Kidney (tissue), 14 donors: ENCODE measurements around the gene E2F7. TPM values are rescaled to one million over a fixed set of nuclear protein-coding genes. Genes with fewer than 3 reads are reported as not detected.

Experiments
- DNase-seq, 5 donors: peaks; one replicate each; pipeline ENCODE4 v3.0.0-alpha.2; 2013 to 2020
- FAIRE-seq: peaks from 2 replicates; lab custom pipeline; 2012; peaks lifted over from hg19 to GRCh38; lab: Jason Lieb, UNC
- H3K27ac ChIP-seq, 2 donors: one replicate each; pipeline ENCODE4 v1.7.0; 2013; ENCODE audit warnings: low read depth in 2 of 2, low read length in 2 of 2, inconsistent platforms in 1 of 2
- H3K27me3 ChIP-seq: one replicate; pipeline ENCODE4 v1.7.1; 2013; ENCODE audit warnings: low read length, inconsistent platforms; ENCODE audit not compliant: control insufficient read depth, insufficient read depth
- H3K36me3 ChIP-seq, 3 donors: one replicate each; pipeline versions ENCODE4 v1.7.0 to v1.7.1; 2013; ENCODE audit warnings: low read length in 3 of 3, control low read depth in 1 of 3, inconsistent platforms in 1 of 3; ENCODE audit not compliant: insufficient read depth in 3 of 3, control insufficient read depth in 2 of 3
- H3K4me1 ChIP-seq, 3 donors: one replicate each; pipeline versions ENCODE4 v1.7.0 to v1.7.1; 2013; ENCODE audit warnings: low read length in 3 of 3, inconsistent platforms in 1 of 3, low read depth in 1 of 3; ENCODE audit not compliant: control insufficient read depth in 2 of 3, insufficient read depth in 2 of 3
- H3K4me3 ChIP-seq, 3 donors: one replicate each; pipeline versions ENCODE4 v1.7.0 to v1.8.1; 2013; ENCODE audit warnings: low read length in 3 of 3, control low read depth in 1 of 3, inconsistent platforms in 1 of 3
- H3K9ac ChIP-seq, 3 donors: one replicate each; pipeline versions ENCODE4 v1.7.0 to v1.7.1; 2013; ENCODE audit warnings: low read length in 3 of 3, control low read depth in 1 of 3, inconsistent platforms in 1 of 3
- H3K9me3 ChIP-seq, 3 donors: one replicate each; pipeline versions ENCODE4 v1.7.0 to v1.7.1; 2013; ENCODE audit warnings: low read length in 3 of 3, control low read depth in 1 of 3, inconsistent platforms in 1 of 3; ENCODE audit not compliant: control insufficient read depth in 2 of 3, insufficient read depth in 1 of 3
- CTCF ChIP-seq: IDR thresholded peaks from 3 replicates; pipeline ENCODE4 v1.5.1; 2012; ENCODE audit warnings: mild to moderate bottlenecking, moderate library complexity, borderline replicate concordance; ENCODE audit not compliant: insufficient read depth; ENCODE audit errors: extremely low read depth
- intact Hi-C: fragments of 100-400 bp; cut with DNase I; formaldehyde crosslinking; loops from one replicate; pipeline ENCODE4 v1.11.1; 2022
- polyA plus RNA-seq: library from polyadenylated mRNA; stranded (reverse); fragments of 350-450 nt; fragmentation: Illumina TruSeq; extraction: RNeasy Lipid Tissue Mini Kit (QIAGEN cat#74804); gene quantifications from one replicate; pipeline ENCODE4 v1.2.3, GENCODE V29; 2014; ENCODE audit warnings: low read depth, low replicate concordance; ENCODE audit not compliant: insufficient read depth
- total RNA-seq: library from RNA; stranded (reverse); fragmentation: NEBNext Ultra II Directional; extraction: Animal tissue kit (Norgen Biotek cat#: 25700); gene quantifications from one replicate; pipeline ENCODE4 v1.2.1, GENCODE V29; 2021
- donor health status: control.
- donor health status: control.
- donor health status: control.
- donor health status: control.
- donor health status: control.
- donor health status: DM: yes; HTN: yes; CAD: no.
- donor health status: Normal renal cell carcinoma (clear cell type).

Gene E2F7
- total and polyA plus RNA-seq, 2 donors from 2014 or later = 0.28 TPM; not detected in 1

- DNase-seq = no peak
- Histone ChIP-seq H3K9ac (no peak overlapping the region), H3K4me3 (no peak overlapping the region), H3K27me3 (no peaks in the 10 kb centered on the region), H3K36me3 (no peaks in the 10 kb centered on the region), H3K27ac (no peak overlapping the region), H3K4me1 (no peaks in the 10 kb centered on the region), H3K9me3 (no peaks in the 10 kb centered on the region)
- FAIRE-seq = no peak
- intact Hi-C loops = no loop called here
- no peak for TF ChIP-seq CTCF
Measured at GRCh38 chr12:76998908-76999556, 66.3 kb downstream of the E2F7 start.

GRCh38 chr12:76998386-76998785 is 67.0 kb downstream of the E2F7 start:
- Histone ChIP-seq H3K4me1 (no peaks in the 10 kb centered on the region), H3K9ac (no peak overlapping the region), H3K9me3 (no peaks in the 10 kb centered on the region), H3K27ac (no peak overlapping the region), H3K4me3 (no peak overlapping the region), H3K36me3 (no peaks in the 10 kb centered on the region), H3K27me3 (no peaks in the 10 kb centered on the region)
- DNase-seq (no peak), FAIRE-seq (no peak)
- no peak for TF ChIP-seq CTCF
- intact Hi-C loops = no loop called here

- no peak for DNase-seq
- Histone ChIP-seq H3K27ac (no peak overlapping the region), H3K9ac (no peak overlapping the region), H3K27me3 (no peaks in the 10 kb centered on the region), H3K4me3 (no peak overlapping the region), H3K4me1 (no peaks in the 10 kb centered on the region), H3K36me3 (no peaks in the 10 kb centered on the region), H3K9me3 (no peaks in the 10 kb centered on the region)
- FAIRE-seq = no peak
- TF ChIP-seq CTCF = no peak
- intact Hi-C loops = no loop called here
Measured at GRCh38 chr12:76997011-76997780, 68.2 kb downstream of the E2F7 start.
